Endothelial cell of hepatic sinusoid (primary cell): ENCODE measurements around the gene KCNQ1.

Experiments used
- in situ Hi-C: cut with HindIII; loops from 2 replicates; pipeline ENCODE4 v1.10.0; 2017; ENCODE audit warnings: low sequenced_read_pairs

The KCNQ1 gene

GRCh38 chr11:2656859-2657258 lies 212.1 kb downstream of the KCNQ1 start:
- in situ Hi-C loops: loop anchor here (10.0 kb wide), 1 partner anchor 52 kb away; no protein-coding TSS in a partner anchor

- in situ Hi-C loops: loop anchor here (10.0 kb wide), 1 partner anchor 53 kb away; no protein-coding TSS in a partner anchor
Observed at GRCh38 chr11:2657697-2658284, 213.0 kb downstream of the KCNQ1 start.

- in situ Hi-C loops: no loop called here
Observed at GRCh38 chr11:2660357-2660939, 215.6 kb downstream of the KCNQ1 start.

GRCh38 chr11:2661173-2662023 lies 216.6 kb downstream of the KCNQ1 start:
- in situ Hi-C loops: no loop called here

- in situ Hi-C loops: no loop called here
Observed at GRCh38 chr11:2662024-2662312, 217.2 kb downstream of the KCNQ1 start.

- in situ Hi-C loops: no loop called here
Observed at GRCh38 chr11:2662430-2663299, 217.9 kb downstream of the KCNQ1 start.

GRCh38 chr11:2663506-2663905 lies 218.7 kb downstream of the KCNQ1 start:
- in situ Hi-C loops: no loop called here

- in situ Hi-C loops: no loop called here
Observed at GRCh38 chr11:2663915-2664314, 219.1 kb downstream of the KCNQ1 start.

- in situ Hi-C loops: no loop called here
Observed at GRCh38 chr11:2664376-2664775, 219.6 kb downstream of the KCNQ1 start.

GRCh38 chr11:2664791-2665525 lies 220.2 kb downstream of the KCNQ1 start:
- in situ Hi-C loops: no loop called here

- in situ Hi-C loops: no loop called here
Observed at GRCh38 chr11:2665526-2666400, 221.0 kb downstream of the KCNQ1 start.

GRCh38 chr11:2666401-2666741 lies 221.6 kb downstream of the KCNQ1 start:
- in situ Hi-C loops: no loop called here

GRCh38 chr11:2666828-2667570 lies 222.2 kb downstream of the KCNQ1 start:
- in situ Hi-C loops: no loop called here

GRCh38 chr11:2667940-2668339 lies 223.1 kb downstream of the KCNQ1 start:
- in situ Hi-C loops: no loop called here

GRCh38 chr11:2668876-2669275 lies 224.1 kb downstream of the KCNQ1 start:
- in situ Hi-C loops: no loop called here

GRCh38 chr11:2669634-2670469 lies 225.0 kb downstream of the KCNQ1 start:
- in situ Hi-C loops: no loop called here

GRCh38 chr11:2670541-2671100 lies 225.8 kb downstream of the KCNQ1 start:
- in situ Hi-C loops: no loop called here

GRCh38 chr11:2671748-2672147 lies 226.9 kb downstream of the KCNQ1 start:
- in situ Hi-C loops: no loop called here
